ENCODE data around the gene LRRC41. TPM values are rescaled to one million over a fixed set of nuclear protein-coding genes. Genes with fewer than 3 reads are reported as not detected.
A peak's percentile ranks its signal among the peaks of the same experiment; 100 is the strongest.

LRRC41 gene
- total and polyA plus RNA-seq, 2 of the 13 experiments (the other 11 are each of a cell fraction or from before 2014, with no cell fraction given), result 48.1 to 53.6 TPM

DNA sequence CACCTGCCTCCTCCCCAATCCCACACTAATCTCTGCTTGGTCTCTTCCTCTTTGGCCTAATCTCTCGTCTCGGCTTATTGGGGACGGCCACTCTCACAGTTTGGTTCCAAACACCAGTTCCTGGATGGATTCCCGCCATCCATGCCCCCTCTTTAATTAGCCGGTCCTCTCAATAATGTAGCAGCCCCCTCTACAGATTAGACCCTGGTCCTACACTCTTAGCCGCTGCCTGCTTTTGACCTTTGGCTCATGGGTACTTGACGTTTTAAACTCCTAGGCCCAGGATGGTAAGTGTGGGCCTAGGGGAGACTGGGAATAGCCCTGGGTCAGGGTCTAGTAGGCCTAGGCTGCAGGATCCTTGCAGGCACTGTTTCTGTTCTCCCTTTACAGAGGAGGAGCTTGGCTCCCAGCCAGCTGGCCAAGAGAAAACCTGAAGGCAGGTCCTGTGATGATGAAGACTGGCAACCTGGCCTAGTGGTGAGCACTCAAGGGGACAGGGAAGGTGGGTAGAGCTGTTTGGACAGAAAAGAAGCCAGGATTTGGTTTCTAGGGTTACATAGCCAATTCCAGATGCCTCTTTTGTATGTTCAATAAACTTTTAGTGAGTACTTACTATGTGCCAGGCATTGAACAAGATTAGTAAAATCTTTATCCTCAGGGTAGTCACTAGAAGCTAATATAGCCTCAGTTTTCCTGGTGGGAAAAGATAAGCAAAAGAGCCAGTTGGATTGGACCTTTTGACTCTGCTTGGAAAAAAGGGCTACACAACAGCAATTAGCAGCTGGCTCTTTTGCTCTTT, 55.1 kb downstream of the LRRC41 start:
- Histone ChIP-seq H3K4me3 (replicated peaks in 1 of 3; ENCODE audit: insufficient read depth in 1 of 3, low read depth in 2 of 3, low read length in 3 of 3) (peak overlapping the region; percentile 56 to 80 (median 71)), H3K9ac (ENCODE audit: insufficient read depth, low read depth, low read length) (peak overlapping the region; percentile 82), H3K27ac (ENCODE audit: extremely low read length, insufficient read depth, low read length) (peak overlapping the region; percentile 92), H3K79me2 (ENCODE audit: insufficient read depth, low read length) (peaks cover 29% of the 10 kb centered on the region), H3K4me1 (ENCODE audit: insufficient read depth, low read length) (peaks cover 62% of the 10 kb centered on the region), H2AFZ (ENCODE audit: low read length) (no peak overlapping the region), H3K27me3 (ENCODE audit: control insufficient read depth in 1 of 2, insufficient read depth in 2 of 2, low read length in 2 of 2) (no peaks in the 10 kb centered on the region; a peak in 1 of 5 replicates), H4K20me1 (ENCODE audit: insufficient read depth, low read length) (no peaks in the 10 kb centered on the region), H3K9me3 (ENCODE audit: low read length) (no peaks in the 10 kb centered on the region), H3K4me2 (ENCODE audit: low read depth, low read length) (peak overlapping the region; percentile 94), H3K36me3 (replicated peaks in 1 of 2; ENCODE audit: control insufficient read depth in 1 of 2, insufficient read depth in 2 of 2, low read length in 2 of 2) (peaks cover 11 to 28% of the 10 kb centered on the region in 2 experiments)
- FAIRE-seq, result peak; percentile 36
- BruUV-seq (replicated peaks), result TSS peak; percentile 59
- intact Hi-C loops (cut with micrococcal nuclease; ENCODE audit: unreplicated experiment) (loop anchor here (5.0 kb wide), 1 partner anchor 54 kb away; the partner anchor contains the start of genes LRRC41 and UQCRH), in situ Hi-C loops (cut with HindIII; ENCODE audit: extremely low pct_ligation_motif_present, low pct_unique_long_range_greater_than_20kb) (no loop called here)
- ATAC-seq, result peak; percentile 29
- peak; percentile 62 for DNase-seq (ENCODE audit: low spot score)
- WGBS (ENCODE audit: low lambda C conversion rate), result under 1% methylated on average over 7 of the region's 7 CpGs
- POLR2A ChIA-PET, result no interaction called here
- CTCF ChIA-PET (ENCODE audit: low intra/inter-chr PET ratio, low total read pairs), result no interaction called here
- peak; percentile 41 for TF ChIP-seq ZFY (CRISPR knock-in tag; IDR thresholded peaks at IDR 0.05)
- TF ChIP-seq ASH2L (IDR thresholded peaks at IDR 0.05; ENCODE audit: insufficient read length, low read depth, low read length), result peak; percentile 58
- TF ChIP-seq, protein P1, sequence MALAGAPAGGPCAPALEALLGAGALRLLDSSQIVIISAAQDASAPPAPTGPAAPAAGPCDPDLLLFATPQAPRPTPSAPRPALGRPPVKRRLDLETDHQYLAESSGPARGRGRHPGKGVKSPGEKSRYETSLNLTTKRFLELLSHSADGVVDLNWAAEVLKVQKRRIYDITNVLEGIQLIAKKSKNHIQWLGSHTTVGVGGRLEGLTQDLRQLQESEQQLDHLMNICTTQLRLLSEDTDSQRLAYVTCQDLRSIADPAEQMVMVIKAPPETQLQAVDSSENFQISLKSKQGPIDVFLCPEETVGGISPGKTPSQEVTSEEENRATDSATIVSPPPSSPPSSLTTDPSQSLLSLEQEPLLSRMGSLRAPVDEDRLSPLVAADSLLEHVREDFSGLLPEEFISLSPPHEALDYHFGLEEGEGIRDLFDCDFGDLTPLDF (CRISPR knock-in tag; IDR thresholded peaks at IDR 0.05), result no peak
- no peak for TF ChIP-seq ZNF552 (CRISPR knock-in tag; IDR thresholded peaks at IDR 0.05; ENCODE audit: borderline replicate concordance)
- TF ChIP-seq, protein P2, sequence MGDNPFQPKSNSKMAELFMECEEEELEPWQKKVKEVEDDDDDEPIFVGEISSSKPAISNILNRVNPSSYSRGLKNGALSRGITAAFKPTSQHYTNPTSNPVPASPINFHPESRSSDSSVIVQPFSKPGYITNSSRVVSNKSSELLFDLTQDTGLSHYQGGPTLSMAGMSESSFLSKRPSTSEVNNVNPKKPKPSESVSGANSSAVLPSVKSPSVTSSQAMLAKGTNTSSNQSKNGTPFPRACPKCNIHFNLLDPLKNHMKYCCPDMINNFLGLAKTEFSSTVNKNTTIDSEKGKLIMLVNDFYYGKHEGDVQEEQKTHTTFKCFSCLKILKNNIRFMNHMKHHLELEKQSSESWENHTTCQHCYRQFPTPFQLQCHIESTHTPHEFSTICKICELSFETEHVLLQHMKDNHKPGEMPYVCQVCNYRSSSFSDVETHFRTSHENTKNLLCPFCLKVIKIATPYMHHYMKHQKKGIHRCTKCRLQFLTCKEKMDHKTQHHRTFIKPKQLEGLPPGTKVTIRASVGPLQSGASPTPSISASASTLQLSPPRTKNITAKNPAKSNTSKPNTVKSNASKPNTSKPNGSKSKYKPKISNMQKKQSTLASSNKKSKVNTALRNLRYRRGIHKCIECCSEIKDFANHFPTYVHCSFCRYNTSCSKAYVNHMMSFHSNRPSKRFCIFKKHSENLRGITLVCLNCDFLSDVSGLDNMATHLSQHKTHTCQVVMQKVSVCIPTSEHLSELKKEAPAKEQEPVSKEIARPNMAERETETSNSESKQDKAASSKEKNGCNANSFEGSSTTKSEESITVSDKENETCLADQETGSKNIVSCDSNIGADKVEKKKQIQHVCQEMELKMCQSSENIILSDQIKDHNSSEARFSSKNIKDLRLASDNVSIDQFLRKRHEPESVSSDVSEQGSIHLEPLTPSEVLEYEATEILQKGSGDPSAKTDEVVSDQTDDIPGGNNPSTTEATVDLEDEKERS (CRISPR knock-in tag; IDR thresholded peaks at IDR 0.05), result peak; percentile 53; the same call in 1 of the 2 replicates
- TF ChIP-seq KDM5A (IDR thresholded peaks at IDR 0.05; ENCODE audit: borderline replicate concordance, low read length), result peak; percentile 84; the same call in 1 of the 2 replicates
- 0 out of 2 replicates have a peak, but pooled peaks have one; percentile 13 for TF ChIP-seq CAMTA2 (CRISPR knock-in tag; IDR thresholded peaks at IDR 0.05; ENCODE audit: borderline replicate concordance)
- TF ChIP-seq ZSCAN30 (CRISPR knock-in tag; IDR thresholded peaks at IDR 0.05), result no peak
- TF ChIP-seq, protein P3, sequence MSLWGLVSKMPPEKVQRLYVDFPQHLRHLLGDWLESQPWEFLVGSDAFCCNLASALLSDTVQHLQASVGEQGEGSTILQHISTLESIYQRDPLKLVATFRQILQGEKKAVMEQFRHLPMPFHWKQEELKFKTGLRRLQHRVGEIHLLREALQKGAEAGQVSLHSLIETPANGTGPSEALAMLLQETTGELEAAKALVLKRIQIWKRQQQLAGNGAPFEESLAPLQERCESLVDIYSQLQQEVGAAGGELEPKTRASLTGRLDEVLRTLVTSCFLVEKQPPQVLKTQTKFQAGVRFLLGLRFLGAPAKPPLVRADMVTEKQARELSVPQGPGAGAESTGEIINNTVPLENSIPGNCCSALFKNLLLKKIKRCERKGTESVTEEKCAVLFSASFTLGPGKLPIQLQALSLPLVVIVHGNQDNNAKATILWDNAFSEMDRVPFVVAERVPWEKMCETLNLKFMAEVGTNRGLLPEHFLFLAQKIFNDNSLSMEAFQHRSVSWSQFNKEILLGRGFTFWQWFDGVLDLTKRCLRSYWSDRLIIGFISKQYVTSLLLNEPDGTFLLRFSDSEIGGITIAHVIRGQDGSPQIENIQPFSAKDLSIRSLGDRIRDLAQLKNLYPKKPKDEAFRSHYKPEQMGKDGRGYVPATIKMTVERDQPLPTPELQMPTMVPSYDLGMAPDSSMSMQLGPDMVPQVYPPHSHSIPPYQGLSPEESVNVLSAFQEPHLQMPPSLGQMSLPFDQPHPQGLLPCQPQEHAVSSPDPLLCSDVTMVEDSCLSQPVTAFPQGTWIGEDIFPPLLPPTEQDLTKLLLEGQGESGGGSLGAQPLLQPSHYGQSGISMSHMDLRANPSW (CRISPR knock-in tag; IDR thresholded peaks at IDR 0.05; ENCODE audit: borderline replicate concordance), result peak; percentile 46; the same call in 1 of the 2 replicates
- 0 out of 2 replicates have a peak, but pooled peaks have one; percentile 25 for TF ChIP-seq ZNF672 (CRISPR knock-in tag; IDR thresholded peaks at IDR 0.05)
- 0 out of 2 replicates have a peak, but pooled peaks have one; percentile 5 for TF ChIP-seq MIXL1 (CRISPR knock-in tag; IDR thresholded peaks at IDR 0.05)
- TF ChIP-seq BORCS8-MEF2B (CRISPR knock-in tag; IDR thresholded peaks at IDR 0.05), result 0 out of 2 replicates have a peak, but pooled peaks have one; percentile 28
- 0 out of 2 replicates have a peak, but pooled peaks have one; percentile 48 for TF ChIP-seq ZNF317 (CRISPR knock-in tag; IDR thresholded peaks at IDR 0.05)
